Measurements from ENCODE around the gene DCLK1.

DNA sequence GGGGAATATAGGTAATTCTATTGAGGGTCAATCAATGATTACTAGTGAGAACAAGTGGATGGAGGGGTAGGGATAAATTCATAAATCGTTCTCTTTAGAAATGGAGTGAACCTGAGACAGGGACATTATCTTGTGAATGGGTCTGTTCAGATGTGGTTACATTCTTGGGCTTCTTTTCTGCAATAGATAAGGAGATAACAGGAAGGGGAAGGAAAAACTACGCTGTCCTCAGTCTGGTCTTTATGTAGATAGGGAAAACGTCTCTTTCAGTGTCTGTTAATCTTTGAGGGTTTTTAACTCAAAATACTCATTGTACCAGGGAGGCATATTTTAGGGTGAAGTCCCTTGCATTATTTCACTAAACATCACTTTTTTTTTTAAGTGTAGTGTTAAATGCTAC, 388.0 kb downstream of the DCLK1 start:
- TF ChIP-seq, protein P1, sequence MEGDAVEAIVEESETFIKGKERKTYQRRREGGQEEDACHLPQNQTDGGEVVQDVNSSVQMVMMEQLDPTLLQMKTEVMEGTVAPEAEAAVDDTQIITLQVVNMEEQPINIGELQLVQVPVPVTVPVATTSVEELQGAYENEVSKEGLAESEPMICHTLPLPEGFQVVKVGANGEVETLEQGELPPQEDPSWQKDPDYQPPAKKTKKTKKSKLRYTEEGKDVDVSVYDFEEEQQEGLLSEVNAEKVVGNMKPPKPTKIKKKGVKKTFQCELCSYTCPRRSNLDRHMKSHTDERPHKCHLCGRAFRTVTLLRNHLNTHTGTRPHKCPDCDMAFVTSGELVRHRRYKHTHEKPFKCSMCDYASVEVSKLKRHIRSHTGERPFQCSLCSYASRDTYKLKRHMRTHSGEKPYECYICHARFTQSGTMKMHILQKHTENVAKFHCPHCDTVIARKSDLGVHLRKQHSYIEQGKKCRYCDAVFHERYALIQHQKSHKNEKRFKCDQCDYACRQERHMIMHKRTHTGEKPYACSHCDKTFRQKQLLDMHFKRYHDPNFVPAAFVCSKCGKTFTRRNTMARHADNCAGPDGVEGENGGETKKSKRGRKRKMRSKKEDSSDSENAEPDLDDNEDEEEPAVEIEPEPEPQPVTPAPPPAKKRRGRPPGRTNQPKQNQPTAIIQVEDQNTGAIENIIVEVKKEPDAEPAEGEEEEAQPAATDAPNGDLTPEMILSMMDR (IDR thresholded peaks at IDR 0.05; ENCODE audit: insufficient read depth, low read length): no peak
- TF ChIP-seq POLR2AphosphoS5 (IDR thresholded peaks at IDR 0.05; ENCODE audit: low read depth): no peak
